GM19438 (cell line): Measurements from ENCODE around the gene TNFAIP8L3.

Source experiments
- ATAC-seq: cut with Tn5 transposase; IDR thresholded peaks from one replicate; pipeline ENCODE4 v1.9.1; 2021; ENCODE audit warnings: low read depth; ENCODE audit not compliant: unreplicated experiment

Gene TNFAIP8L3

GRCh38 chr15:51016615-51017014, 78.1 kb downstream of the TNFAIP8L3 start:
- no peak for ATAC-seq

GRCh38 chr15:51011212-51011611, 83.5 kb downstream of the TNFAIP8L3 start:
- no peak for ATAC-seq

- no peak for ATAC-seq
These were observed 87.5 kb downstream of the TNFAIP8L3 start for GRCh38 chr15:51007131-51007666.
